ENCODE measurements around the gene ITGB7. TPM values are rescaled to one million over a fixed set of nuclear protein-coding genes. Genes with fewer than 3 reads are reported as not detected.
"Not testable (repeated sequence)": the region's sequence is repeated elsewhere in the genome, so short reads cannot be mapped to it uniquely, and the experiment has no call there.

The ITGB7 gene
- total RNA-seq, 1 donor from 2014 or later: 1.4 TPM

GRCh38 chr12:53163008-53163407 lies 44.0 kb downstream of the ITGB7 start:
- DNase-seq (ENCODE audit: low spot score); intact Hi-C loops (cut with DNase I): not testable (repeated sequence)

GRCh38 chr12:53161119-53161911 lies 45.7 kb downstream of the ITGB7 start:
- intact Hi-C loops (cut with DNase I): loop anchor here (2.0 kb wide), 1 partner anchor 35 kb away; no protein-coding TSS in a partner anchor
- no peak for DNase-seq (ENCODE audit: low spot score)

GRCh38 chr12:53160673-53161072 lies 46.4 kb downstream of the ITGB7 start:
- intact Hi-C loops (cut with DNase I): loop anchor here (2.0 kb wide), 1 partner anchor 36 kb away; no protein-coding TSS in a partner anchor

GRCh38 chr12:53160000-53160399 lies 47.1 kb downstream of the ITGB7 start:
- intact Hi-C loops (cut with DNase I): loop anchor here (2.0 kb wide), 1 partner anchor 37 kb away; no protein-coding TSS in a partner anchor
- no peak for DNase-seq (ENCODE audit: low spot score)

More at GRCh38 chr12:53160673-53161072, 46.4 kb downstream of the ITGB7 start:
- no peak for DNase-seq (ENCODE audit: low spot score)

GRCh38 chr12:53159195-53159839 lies 47.7 kb downstream of the ITGB7 start:
- intact Hi-C loops (cut with DNase I): no loop called here

GRCh38 chr12:53152390-53152789 lies 54.7 kb downstream of the ITGB7 start:
- intact Hi-C loops (cut with DNase I): no loop called here
- no peak for DNase-seq (ENCODE audit: low spot score)

More at GRCh38 chr12:53159195-53159839, 47.7 kb downstream of the ITGB7 start:
- peak; percentile 93 for DNase-seq (ENCODE audit: low spot score)

- DNase-seq (ENCODE audit: low spot score): no peak
- intact Hi-C loops (cut with DNase I): no loop called here
Measured at GRCh38 chr12:53151039-53151438, 56.0 kb downstream of the ITGB7 start.

GRCh38 chr12:53147653-53148052 lies 59.4 kb downstream of the ITGB7 start:
- intact Hi-C loops (cut with DNase I): no loop called here
- no peak for DNase-seq (ENCODE audit: low spot score)

GRCh38 chr12:53147181-53147580 lies 59.9 kb downstream of the ITGB7 start:
- intact Hi-C loops (cut with DNase I): no loop called here
- no peak for DNase-seq (ENCODE audit: low spot score)

- DNase-seq (ENCODE audit: low spot score): no peak
- intact Hi-C loops (cut with DNase I): no loop called here
Measured at GRCh38 chr12:53145383-53146260, 61.4 kb downstream of the ITGB7 start.

- no peak for DNase-seq (ENCODE audit: low spot score)
- intact Hi-C loops (cut with DNase I): no loop called here
Measured at GRCh38 chr12:53143355-53143754, 63.7 kb downstream of the ITGB7 start.

Other genes starting within 250 kb of the ITGB7 start
- gene EIF4B, start 200.8 kb downstream of the ITGB7 start, total RNA-seq: 324 TPM
- gene TNS2, start 157.2 kb downstream of the ITGB7 start, total RNA-seq: 99.3 TPM
- 63.5 TPM for gene SPRYD3, start 127.9 kb downstream of the ITGB7 start, total RNA-seq
- 42.3 TPM for gene IGFBP6, start 109.6 kb downstream of the ITGB7 start, total RNA-seq
- not detected for gene SOAT2, start 103.8 kb downstream of the ITGB7 start, total RNA-seq
- gene ZNF740, start 26.5 kb downstream of the ITGB7 start, total RNA-seq: 19.2 TPM
- gene CSAD, start 26.3 kb downstream of the ITGB7 start, total RNA-seq: 16.5 TPM
- gene RARG, start 25.0 kb upstream of the ITGB7 start, total RNA-seq: 21.2 TPM
- gene ESPL1, start 61.0 kb upstream of the ITGB7 start, total RNA-seq: 0.16 TPM
- gene PFDN5, start 88.3 kb upstream of the ITGB7 start, total RNA-seq: 322 TPM
- 29.5 TPM for gene MYG1, start 92.4 kb upstream of the ITGB7 start, total RNA-seq
- gene AAAS, start 114.4 kb upstream of the ITGB7 start, total RNA-seq: 39.8 TPM
- gene SP7, start 129.1 kb upstream of the ITGB7 start, total RNA-seq: not detected
- 31.3 TPM for gene SP1, start 172.9 kb upstream of the ITGB7 start, total RNA-seq
- 0.43 TPM for gene AMHR2, start 216.6 kb upstream of the ITGB7 start, total RNA-seq
- 61.5 TPM for gene PRR13, start 234.5 kb upstream of the ITGB7 start, total RNA-seq
- 520 TPM for gene PCBP2, start 244.9 kb upstream of the ITGB7 start, total RNA-seq